Measurements from ENCODE around the gene FBXL7. TPM values are rescaled to one million over a fixed set of nuclear protein-coding genes. Genes with fewer than 3 reads are reported as not detected.

Gene FBXL7
- total and polyA plus RNA-seq, 2 experiments from 2014 or later, result 4.5 to 15.2 TPM

- Mint-ChIP-seq H3K4me3 (no peak overlapping the region), H3K27me3 (ENCODE audit: insufficient read depth, low read depth, poor library complexity) (peaks cover 2% of the 10 kb centered on the region), H3K9me3 (no peaks in the 10 kb centered on the region), H3K27ac (no peak overlapping the region), H3K4me1 (no peaks in the 10 kb centered on the region), H3K36me3 (ENCODE audit: low read depth) (no peaks in the 10 kb centered on the region)
- H3K9me2 ChIP-seq (ENCODE audit: insufficient read depth), result peaks cover 9% of the 10 kb centered on the region; the same call in 1 of the 2 replicates
- H2AFZ ChIP-seq, result no peak overlapping the region
- no peak overlapping the region for H3K4me3 ChIP-seq
- no peak overlapping the region for H3K27ac ChIP-seq (ENCODE audit: low read depth)
- H3K4me2 ChIP-seq, result no peak overlapping the region
- ATAC-seq (no peak), DNase-seq (ENCODE audit: low spot score) (no peak)
- H3K79me2 ChIP-seq (replicated peaks; ENCODE audit: insufficient read depth), result no peaks in the 10 kb centered on the region
- no peaks in the 10 kb centered on the region for H3K27me3 ChIP-seq (ENCODE audit: insufficient read depth)
- TF ChIP-seq NANOG (IDR thresholded peaks at IDR 0.05; ENCODE audit: borderline replicate concordance) (no peak), CREB1 (CRISPR knock-in tag; IDR thresholded peaks at IDR 0.05; ENCODE audit: low read depth) (no peak), JUNB (IDR thresholded peaks at IDR 0.05; ENCODE audit: unreplicated experiment) (no peak), EZH2phosphoT487 (IDR thresholded peaks at IDR 0.05; ENCODE audit: unreplicated experiment) (no peak)
- H3F3A ChIP-seq (replicated peaks; ENCODE audit: low read depth), result no peaks in the 10 kb centered on the region
- H3K4me1 ChIP-seq (ENCODE audit: insufficient read depth), result no peaks in the 10 kb centered on the region
- H4K20me1 ChIP-seq (replicated peaks; ENCODE audit: insufficient read depth), result no peaks in the 10 kb centered on the region
- H3K36me3 ChIP-seq (ENCODE audit: insufficient read depth), result no peaks in the 10 kb centered on the region
Measured at GRCh38 chr5:15966066-15966640, 466.2 kb downstream of the FBXL7 start.

GRCh38 chr5:15966651-15967050 is 466.7 kb downstream of the FBXL7 start:
- peaks cover 2% of the 10 kb centered on the region for H3K27me3 Mint-ChIP-seq (ENCODE audit: insufficient read depth, low read depth, poor library complexity)
- no peak for ATAC-seq

More at GRCh38 chr5:15966651-15967050, 466.7 kb downstream of the FBXL7 start:
- no peaks in the 10 kb centered on the region for H3F3A ChIP-seq (replicated peaks; ENCODE audit: low read depth)
- TF ChIP-seq REST (IDR thresholded peaks at IDR 0.05; ENCODE audit: unreplicated experiment) (no peak), ZNF331 (CRISPR knock-in tag; IDR thresholded peaks at IDR 0.05; ENCODE audit: low read depth) (no peak), EZH2phosphoT487 (IDR thresholded peaks at IDR 0.05; ENCODE audit: unreplicated experiment) (no peak), NANOG (IDR thresholded peaks at IDR 0.05; ENCODE audit: borderline replicate concordance) (no peak)
- no peaks in the 10 kb centered on the region for H3K9me3 Mint-ChIP-seq
- H3K4me1 Mint-ChIP-seq, result no peaks in the 10 kb centered on the region
- H3K4me1 ChIP-seq (ENCODE audit: insufficient read depth), result no peaks in the 10 kb centered on the region
- H3K27ac ChIP-seq (ENCODE audit: low read depth), result no peak overlapping the region
- no peaks in the 10 kb centered on the region for H4K20me1 ChIP-seq (replicated peaks; ENCODE audit: insufficient read depth)
- H3K9me2 ChIP-seq (ENCODE audit: insufficient read depth), result peaks cover 11% of the 10 kb centered on the region; the same call in 1 of the 2 replicates
- H3K4me3 ChIP-seq, result no peak overlapping the region
- no peak overlapping the region for H3K4me2 ChIP-seq
- no peaks in the 10 kb centered on the region for H3K79me2 ChIP-seq (replicated peaks; ENCODE audit: insufficient read depth)
- no peak overlapping the region for H2AFZ ChIP-seq
- no peak overlapping the region for H3K27ac Mint-ChIP-seq
- no peaks in the 10 kb centered on the region for H3K36me3 Mint-ChIP-seq (ENCODE audit: low read depth)
- no peaks in the 10 kb centered on the region for H3K36me3 ChIP-seq (ENCODE audit: insufficient read depth)
- no peak overlapping the region for H3K4me3 Mint-ChIP-seq
- H3K27me3 ChIP-seq (ENCODE audit: insufficient read depth), result no peaks in the 10 kb centered on the region
- DNase-seq (ENCODE audit: low spot score), result no peak
